Spinal cord (tissue), 10 donors: Measurements from ENCODE around the gene PPP1CB. TPM values are rescaled to one million over a fixed set of nuclear protein-coding genes. Genes with fewer than 3 reads are reported as not detected.
A peak's percentile ranks its signal among the peaks of the same experiment; 100 is the strongest.

ENCODE experiments used
- DNase-seq, 6 donors: peaks; one replicate each; pipeline versions ENCODE4 v3.0.0 to v3.0.0-alpha.2; 2013 to 2015; ENCODE audit warnings: low spot score in 6 of 6, low read depth in 4 of 6
- H3K27ac ChIP-seq: one replicate; pipeline ENCODE4 v1.5.1; 2013; ENCODE audit warnings: low read depth, low read length, control low read depth
- H3K27me3 ChIP-seq: one replicate; pipeline ENCODE4 v1.6.1; 2013; ENCODE audit warnings: low read length; ENCODE audit not compliant: control insufficient read depth, insufficient read depth
- H3K36me3 ChIP-seq: one replicate; pipeline ENCODE4 v1.6.1; 2013; ENCODE audit warnings: low read length; ENCODE audit not compliant: control insufficient read depth, insufficient read depth
- H3K4me1 ChIP-seq: one replicate; pipeline ENCODE4 v1.6.1; 2013; ENCODE audit warnings: low read length; ENCODE audit not compliant: control insufficient read depth, insufficient read depth
- H3K4me3 ChIP-seq: one replicate; pipeline ENCODE4 v1.5.1; 2013; ENCODE audit warnings: low read depth, low read length, control low read depth
- H3K9me3 ChIP-seq: one replicate; pipeline ENCODE4 v1.6.1; 2013; ENCODE audit warnings: low read length; ENCODE audit not compliant: control insufficient read depth, insufficient read depth
- WGBS: methylation state at CpG from one replicate; pipeline ENCODE4 v1.1.5; 2013; ENCODE audit warnings: missing lambda C conversion rate; ENCODE audit not compliant: insufficient coverage; 5-methylcytosine and 5-hydroxymethylcytosine counted together
- long read RNA-seq, 4 donors: transcript quantifications; one replicate each; lab custom pipeline, GENCODE V29; 2026
- polyA plus RNA-seq, 2 donors: library from polyadenylated mRNA; unstranded; fragments of 120-200 nt; gene quantifications; one replicate each; pipeline ENCODE4 v1.2.1, GENCODE V29; 2013; ENCODE audit not compliant: insufficient read length in 2 of 2
- total RNA-seq, 2 donors: library from RNA; depleted of rRNA in 1 of 2; stranded (reverse); fragments of 120-200 nt in 1 of 2; fragments of >200 nt in 1 of 2; gene quantifications; one replicate each; pipeline versions ENCODE4 v1.2.3 to v1.2.4, GENCODE V29; 2013 to 2014
- donor health status: healthy.

PPP1CB gene
- 100 to 1,000 TPM; 161 to 324 TPM for total RNA-seq
- polyA plus RNA-seq = 100 to 1,000 TPM; 149 to 196 TPM
- long read RNA-seq, donor 1, full-length matches to known transcripts = 68 of 84 reads
- long read RNA-seq, donor 1, partial matches to known transcripts = 16 of 84 reads
- long read RNA-seq, donor 1, other reads (novel, unspliced or antisense) = 0 of 84 reads
- long read RNA-seq, donor 2, full-length matches to known transcripts = 26 of 46 reads
- long read RNA-seq, donor 2, partial matches to known transcripts = 20 of 46 reads
- long read RNA-seq, donor 2, other reads (novel, unspliced or antisense) = 0 of 46 reads
- long read RNA-seq, donor 3, full-length matches to known transcripts = 30 of 57 reads
- long read RNA-seq, donor 3, partial matches to known transcripts = 27 of 57 reads
- long read RNA-seq, donor 3, other reads (novel, unspliced or antisense) = 0 of 57 reads
- long read RNA-seq, donor 4, full-length matches to known transcripts = 30 of 47 reads
- long read RNA-seq, donor 4, partial matches to known transcripts = 17 of 47 reads
- long read RNA-seq, donor 4, other reads (novel, unspliced or antisense) = 0 of 47 reads

GRCh38 chr2:28751252-28751955 is at the start of gene PPP1CB:
Gene PPP1CB, plus strand, starts transcription at chr2:28751830. Its CDS starts 295 bp downstream, at chr2:28752125.
- peak within 1 kb of the TSS; percentile 83 for H3K4me3 ChIP-seq
- DNase-seq = peak; percentile 88 to 99 (median 92)
- H3K27me3 ChIP-seq = no peaks in the 10 kb centered on the region
- no peaks in the 10 kb centered on the region for H3K36me3 ChIP-seq
- no peaks in the 10 kb centered on the region for H3K9me3 ChIP-seq
- peak within 1 kb of the TSS; percentile 97 for H3K27ac ChIP-seq
- under 1% methylated on average over 81 of the region's 81 CpGs for WGBS
- peaks cover 14% of the 10 kb centered on the region for H3K4me1 ChIP-seq

DNA sequence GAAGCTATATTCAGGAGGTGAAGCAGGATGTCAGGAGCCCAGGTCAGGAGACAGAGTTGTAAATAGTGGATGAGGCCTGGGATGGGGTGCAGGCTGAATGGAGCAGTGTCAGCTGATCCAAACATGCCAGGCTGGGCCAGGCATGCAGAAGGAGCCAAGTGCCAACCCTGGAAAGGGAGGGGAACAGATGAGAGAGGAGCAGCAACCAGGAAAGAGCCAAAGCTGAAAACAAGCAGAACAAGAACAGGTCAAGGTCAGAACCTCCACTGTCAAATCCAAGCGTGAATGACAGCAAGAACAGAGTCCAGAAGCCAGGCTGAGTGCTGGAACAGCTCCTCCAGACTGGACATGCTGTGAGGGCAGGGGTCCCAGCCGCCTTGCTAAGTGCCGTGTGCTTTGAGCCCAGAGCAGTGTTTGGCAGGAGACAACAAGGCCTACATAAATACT is 49.2 kb upstream of the PPP1CB start:
- 56% methylated on average over 3 of the region's 3 CpGs for WGBS
- DNase-seq = peak in 1 of 6 donors; percentile 87
- Histone ChIP-seq H3K27me3 (no peaks in the 10 kb centered on the region), H3K36me3 (no peaks in the 10 kb centered on the region), H3K27ac (no peak overlapping the region), H3K4me1 (peaks cover 9% of the 10 kb centered on the region), H3K4me3 (no peak overlapping the region), H3K9me3 (peaks cover 4% of the 10 kb centered on the region)

- no peak overlapping the region for H3K27ac ChIP-seq
- no peaks in the 10 kb centered on the region for H3K36me3 ChIP-seq
- no peak overlapping the region for H3K4me3 ChIP-seq
- H3K4me1 ChIP-seq = peaks cover 9% of the 10 kb centered on the region
- WGBS = 70% methylated on average over 8 of the region's 8 CpGs
- DNase-seq = no peak
- peaks cover 4% of the 10 kb centered on the region for H3K9me3 ChIP-seq
- no peaks in the 10 kb centered on the region for H3K27me3 ChIP-seq
Measured at GRCh38 chr2:28702878-28703277, 48.8 kb upstream of the PPP1CB start.

DNA sequence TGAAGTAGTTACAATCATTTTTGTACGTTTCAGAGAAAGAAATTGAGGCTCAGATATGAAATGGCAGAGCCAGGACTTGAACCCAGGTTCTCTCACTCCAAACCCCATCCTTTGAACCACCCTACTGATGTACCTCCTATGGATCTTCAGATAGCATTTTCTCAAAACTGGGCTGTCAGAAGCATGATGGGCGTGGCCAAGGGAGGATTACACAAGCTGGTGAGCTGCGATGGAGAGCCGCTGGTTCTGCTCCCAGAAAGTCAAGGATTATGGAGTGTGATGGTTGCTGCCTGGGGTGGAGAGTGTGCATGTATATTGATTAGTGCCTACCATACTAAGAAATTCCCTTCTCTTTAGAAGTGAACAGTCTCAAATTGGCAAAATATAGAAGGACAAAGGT is 47.0 kb upstream of the PPP1CB start:
- no peak overlapping the region for H3K4me3 ChIP-seq
- no peak for DNase-seq
- H3K4me1 ChIP-seq = peaks cover 18% of the 10 kb centered on the region
- peaks cover 4% of the 10 kb centered on the region for H3K9me3 ChIP-seq
- no peaks in the 10 kb centered on the region for H3K36me3 ChIP-seq
- no CpG with 5 or more reads among the region's 4 CpGs for WGBS
- no peak overlapping the region for H3K27ac ChIP-seq
- H3K27me3 ChIP-seq = no peaks in the 10 kb centered on the region

DNA sequence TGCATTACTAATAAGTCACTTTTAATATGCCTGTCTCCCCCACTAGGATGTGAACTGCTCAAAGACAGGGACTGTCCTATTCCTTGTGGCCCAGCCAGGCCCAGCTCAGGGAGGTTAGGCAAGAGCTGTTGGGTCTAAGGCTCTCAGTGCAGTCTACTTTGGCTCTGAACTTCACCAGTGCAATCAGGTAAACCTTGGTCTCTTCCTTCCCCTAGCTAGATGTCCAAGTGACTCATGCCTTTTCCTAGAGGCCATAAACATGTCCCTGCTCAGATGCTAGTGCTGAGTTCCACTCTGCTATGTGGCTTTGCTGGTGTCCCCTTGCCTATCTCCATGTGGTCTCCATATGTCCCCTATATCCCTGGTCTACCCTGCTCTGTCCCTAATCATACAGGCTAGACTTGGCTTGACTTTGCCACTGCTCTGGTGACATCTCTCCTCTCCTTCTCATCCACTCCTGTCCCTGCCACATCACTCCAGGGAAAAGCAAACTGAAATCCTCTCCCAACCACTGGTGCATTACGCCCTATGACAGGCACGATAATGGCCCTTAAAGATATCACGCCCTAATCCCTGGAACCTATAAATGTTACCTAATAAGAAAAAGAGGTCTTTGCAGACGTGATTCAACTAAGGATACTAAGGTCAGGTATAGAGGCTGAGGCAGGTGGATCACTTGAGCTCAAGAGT is 45.7 kb upstream of the PPP1CB start:
- H3K27ac ChIP-seq = no peak overlapping the region
- H3K4me3 ChIP-seq = no peak overlapping the region
- H3K4me1 ChIP-seq = peaks cover 18% of the 10 kb centered on the region
- no peaks in the 10 kb centered on the region for H3K27me3 ChIP-seq
- no peak for DNase-seq
- WGBS = 100% methylated on average over 1 of the region's 4 CpGs
- peaks cover 4% of the 10 kb centered on the region for H3K9me3 ChIP-seq
- H3K36me3 ChIP-seq = no peaks in the 10 kb centered on the region

- Histone ChIP-seq H3K36me3 (no peaks in the 10 kb centered on the region), H3K4me3 (no peak overlapping the region), H3K9me3 (peaks cover 4% of the 10 kb centered on the region), H3K27me3 (no peaks in the 10 kb centered on the region), H3K4me1 (peaks cover 9% of the 10 kb centered on the region), H3K27ac (no peak overlapping the region)
- WGBS = 20% methylated on average over 1 of the region's 1 CpG
- DNase-seq = peak in 4 of 6 donors; percentile 59 to 93 (median 62)
Measured at GRCh38 chr2:28707592-28707991, 44.0 kb upstream of the PPP1CB start.

DNA sequence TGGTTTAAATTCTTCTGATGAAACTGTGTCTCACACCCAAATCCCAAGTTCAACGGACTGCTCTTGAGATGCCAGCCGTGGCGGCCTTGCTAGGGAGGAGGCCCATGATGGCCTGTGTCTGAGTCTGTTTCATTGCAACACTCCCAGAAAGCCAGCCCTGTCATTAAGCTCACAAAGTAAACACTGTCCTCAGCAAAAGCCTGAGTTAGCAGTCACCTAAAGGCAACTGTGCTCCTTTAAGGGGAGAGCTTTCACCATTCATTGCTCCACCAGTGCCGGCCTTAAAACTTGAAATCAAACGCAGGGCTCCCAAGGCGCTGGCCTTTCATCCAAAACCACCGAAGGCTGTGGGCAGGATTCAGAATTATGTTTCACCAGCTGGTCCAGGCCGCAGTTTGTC is 42.5 kb upstream of the PPP1CB start:
- DNase-seq = no peak
- no peaks in the 10 kb centered on the region for H3K36me3 ChIP-seq
- peaks cover 8% of the 10 kb centered on the region for H3K4me1 ChIP-seq
- whole genome bisulfite sequencing = 57% methylated on average over 7 of the region's 8 CpGs
- H3K9me3 ChIP-seq = peaks cover 4% of the 10 kb centered on the region
- no peak overlapping the region for H3K27ac ChIP-seq
- no peak overlapping the region for H3K4me3 ChIP-seq
- no peaks in the 10 kb centered on the region for H3K27me3 ChIP-seq

GRCh38 chr2:28710545-28710944 is 41.1 kb upstream of the PPP1CB start:
- H3K4me1 ChIP-seq = peaks cover 8% of the 10 kb centered on the region
- H3K36me3 ChIP-seq = no peaks in the 10 kb centered on the region
- WGBS = 95% methylated on average over 4 of the region's 4 CpGs

GRCh38 chr2:28713577-28714298 is 37.9 kb upstream of the PPP1CB start:
- peak in 1 of 6 donors; percentile 17 for DNase-seq
- Histone ChIP-seq H3K27me3 (no peaks in the 10 kb centered on the region), H3K4me1 (peaks cover 7% of the 10 kb centered on the region), H3K4me3 (no peak overlapping the region), H3K36me3 (no peaks in the 10 kb centered on the region), H3K27ac (no peak overlapping the region), H3K9me3 (no peaks in the 10 kb centered on the region)
- 93% methylated on average over 2 of the region's 8 CpGs for WGBS

More at GRCh38 chr2:28710545-28710944, 41.1 kb upstream of the PPP1CB start:
- Histone ChIP-seq H3K4me3 (no peak overlapping the region), H3K9me3 (no peaks in the 10 kb centered on the region), H3K27ac (no peak overlapping the region), H3K27me3 (no peaks in the 10 kb centered on the region)
- no peak for DNase-seq
